ENCODE results near the gene ZNF384.

ZNF384 gene

DNA sequence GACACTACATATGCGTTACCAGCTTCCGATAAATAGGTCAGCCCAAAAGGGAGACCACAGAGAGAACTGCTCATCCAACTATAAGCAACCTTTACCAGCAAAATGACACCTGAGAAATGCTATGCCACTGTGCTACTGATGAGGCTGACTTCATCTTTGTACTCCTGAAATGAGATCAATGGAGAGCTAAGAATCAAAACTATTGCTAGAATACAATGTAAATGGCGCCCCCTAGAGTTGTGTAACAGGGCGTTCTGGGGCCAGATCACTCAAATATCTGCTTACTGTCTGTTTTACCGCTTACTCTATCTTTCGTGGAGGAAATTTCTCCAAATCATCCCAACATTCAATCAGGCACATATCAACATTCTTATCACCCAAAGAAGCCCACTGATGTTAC lies 4.6 kb downstream of the ZNF384 start:
- no peak overlapping the region for H3K27ac ChIP-seq
- TF ChIP-seq, protein P1, sequence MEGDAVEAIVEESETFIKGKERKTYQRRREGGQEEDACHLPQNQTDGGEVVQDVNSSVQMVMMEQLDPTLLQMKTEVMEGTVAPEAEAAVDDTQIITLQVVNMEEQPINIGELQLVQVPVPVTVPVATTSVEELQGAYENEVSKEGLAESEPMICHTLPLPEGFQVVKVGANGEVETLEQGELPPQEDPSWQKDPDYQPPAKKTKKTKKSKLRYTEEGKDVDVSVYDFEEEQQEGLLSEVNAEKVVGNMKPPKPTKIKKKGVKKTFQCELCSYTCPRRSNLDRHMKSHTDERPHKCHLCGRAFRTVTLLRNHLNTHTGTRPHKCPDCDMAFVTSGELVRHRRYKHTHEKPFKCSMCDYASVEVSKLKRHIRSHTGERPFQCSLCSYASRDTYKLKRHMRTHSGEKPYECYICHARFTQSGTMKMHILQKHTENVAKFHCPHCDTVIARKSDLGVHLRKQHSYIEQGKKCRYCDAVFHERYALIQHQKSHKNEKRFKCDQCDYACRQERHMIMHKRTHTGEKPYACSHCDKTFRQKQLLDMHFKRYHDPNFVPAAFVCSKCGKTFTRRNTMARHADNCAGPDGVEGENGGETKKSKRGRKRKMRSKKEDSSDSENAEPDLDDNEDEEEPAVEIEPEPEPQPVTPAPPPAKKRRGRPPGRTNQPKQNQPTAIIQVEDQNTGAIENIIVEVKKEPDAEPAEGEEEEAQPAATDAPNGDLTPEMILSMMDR (conservative IDR thresholded peaks at IDR 0.05; ENCODE audit: low read depth) = peak; percentile 20; the same call in 1 of the 2 replicates
- ChIA-PET POLR2A (ENCODE audit: low non-redundant PET) (no interaction called here), CTCF (interaction anchor here (0.5 to 0.6 kb wide), 2 partner anchors 13 to 223 kb away, joined by 3 read pairs; no protein-coding TSS in a partner anchor)
- no peak for DNase-seq (ENCODE audit: low spot score)

DNA sequence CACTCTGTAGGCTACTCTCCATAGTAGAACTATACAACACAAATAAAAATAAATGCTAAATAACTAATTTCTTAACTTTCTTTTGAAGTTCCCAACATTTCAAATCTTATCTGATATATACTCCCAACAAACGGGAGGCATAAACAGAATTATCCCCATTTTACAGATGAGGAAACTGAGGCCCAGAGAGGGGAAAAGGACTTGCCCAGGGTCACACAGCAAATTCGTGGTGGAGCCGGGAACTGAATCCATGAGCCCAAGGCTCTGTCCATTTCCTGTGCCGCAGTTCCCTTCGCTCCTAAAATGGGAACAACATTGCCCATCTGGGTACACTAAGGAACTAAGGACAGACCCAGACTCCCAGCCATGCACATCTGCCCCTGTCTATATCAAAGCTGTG lies 12.2 kb downstream of the ZNF384 start:
- CTCF ChIA-PET = interaction anchor here (0.8 to 1.4 kb wide), 2 partner anchors 10 to 57 kb away, joined by 4 to 5 read pairs; no protein-coding TSS in a partner anchor
- DNase-seq (ENCODE audit: low spot score) = no peak
- TF ChIP-seq, protein P1 (conservative IDR thresholded peaks at IDR 0.05; ENCODE audit: low read depth) = no peak
- POLR2A ChIA-PET (ENCODE audit: low non-redundant PET) = no interaction called here
- no peak overlapping the region for H3K27ac ChIP-seq

DNA sequence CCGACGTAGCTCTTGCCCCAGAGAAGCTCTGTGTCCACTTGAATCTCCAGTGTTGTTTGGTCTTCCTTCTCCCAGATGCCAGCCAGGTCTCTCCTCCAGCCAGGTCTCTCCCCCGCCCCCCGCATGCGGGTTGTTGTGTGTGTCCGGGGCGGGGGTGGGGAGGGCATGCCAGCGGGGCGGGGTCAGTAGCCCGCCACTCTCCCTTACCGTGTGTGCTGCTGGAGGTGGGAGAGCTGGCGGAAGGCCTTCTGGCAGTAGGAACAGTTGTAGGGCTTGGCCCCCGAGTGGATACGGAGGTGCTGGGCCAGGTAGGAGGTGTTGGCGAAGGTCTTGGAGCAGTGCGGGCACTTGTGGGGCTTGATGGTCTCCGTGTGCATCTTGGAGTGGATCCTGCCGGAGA lies 17.0 kb downstream of the ZNF384 start:
- POLR2A ChIA-PET (ENCODE audit: low non-redundant PET) = no interaction called here
- no peak for DNase-seq (ENCODE audit: low spot score)
- CTCF ChIA-PET = interaction anchor here (1.0 kb wide), 1 partner anchor 12 kb away, joined by 3 read pairs; no protein-coding TSS in a partner anchor
- TF ChIP-seq, protein P1 (conservative IDR thresholded peaks at IDR 0.05; ENCODE audit: low read depth) = no peak
- H3K27ac ChIP-seq = no peak overlapping the region

GRCh38 chr12:6667559-6668210 lies 21.5 kb downstream of the ZNF384 start:
- no peak overlapping the region for H3K27ac ChIP-seq
- POLR2A ChIA-PET (ENCODE audit: low non-redundant PET) = interaction anchor here (0.6 kb wide), 1 partner anchor 113 kb away, joined by 4 read pairs; no protein-coding TSS in a partner anchor
- TF ChIP-seq, protein P1 (conservative IDR thresholded peaks at IDR 0.05; ENCODE audit: low read depth) = no peak
- peak; percentile 26 for DNase-seq (ENCODE audit: low spot score)
- CTCF ChIA-PET = interaction anchor here (0.6 to 1.2 kb wide), 5 partner anchors 9 to 56 kb away, joined by 3 to 5 read pairs (median 4); partner anchors contain the start of gene COPS7A

GRCh38 chr12:6666211-6666610 lies 23.0 kb downstream of the ZNF384 start:
- CTCF ChIA-PET = no interaction called here
- no peak for DNase-seq (ENCODE audit: low spot score)
- H3K27ac ChIP-seq = no peak overlapping the region
- TF ChIP-seq, protein P1 (conservative IDR thresholded peaks at IDR 0.05; ENCODE audit: low read depth) = no peak
- POLR2A ChIA-PET (ENCODE audit: low non-redundant PET) = interaction anchor here (0.7 kb wide), 1 partner anchor 11 kb away, joined by 4 read pairs; no protein-coding TSS in a partner anchor

- no peak for DNase-seq (ENCODE audit: low spot score)
- H3K27ac ChIP-seq = no peak overlapping the region
- TF ChIP-seq, protein P1 (conservative IDR thresholded peaks at IDR 0.05; ENCODE audit: low read depth) = no peak
- ChIA-PET POLR2A (ENCODE audit: low non-redundant PET) (no interaction called here), CTCF (interaction anchor here (0.6 kb wide), 1 partner anchor 257 kb away, joined by 3 read pairs; no protein-coding TSS in a partner anchor)
Observed at GRCh38 chr12:6664902-6665301, 24.3 kb downstream of the ZNF384 start.

Data from RWPE1 (cell line).